ENCODE measurements around the gene CAMTA2. TPM values are rescaled to one million over a fixed set of nuclear protein-coding genes. Genes with fewer than 3 reads are reported as not detected.
"Not testable (repeated sequence)": the region's sequence is repeated elsewhere in the genome, so short reads cannot be mapped to it uniquely, and the experiment has no call there.

The CAMTA2 gene
- total RNA-seq, 2 experiments from 2014 or later: 91.5 to 99.0 TPM

DNA sequence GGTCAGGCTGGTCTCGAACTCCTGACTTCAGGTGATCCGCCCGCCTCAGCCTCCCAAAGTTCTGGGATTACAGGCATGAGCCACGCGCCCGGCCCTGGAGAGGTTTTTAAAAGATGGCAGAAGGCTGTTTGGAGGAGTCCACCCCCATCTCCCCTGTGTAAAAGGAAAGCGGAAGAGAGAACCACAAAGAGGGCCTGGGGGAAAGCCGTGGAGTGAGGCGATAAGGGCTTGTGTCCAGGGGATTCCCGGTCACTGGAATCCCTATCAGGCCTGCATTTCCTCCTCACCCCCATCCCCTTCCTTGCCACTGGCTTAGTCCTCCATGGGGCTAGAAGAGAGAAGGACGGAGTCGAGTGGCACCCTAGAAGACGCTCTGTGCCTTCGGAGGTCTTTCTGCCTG is 55.5 kb downstream of the CAMTA2 start, which contains the start of gene GP1BA:
Gene GP1BA (plus strand): TSS at position 315 of the 400 bp plus-strand sequence. CDS start 328 bp downstream, outside the sequence.
- Mint-ChIP-seq H3K27me3 (no peaks in the 10 kb centered on the region), H3K4me3 (no peak within 1 kb of the TSS), H3K27ac (no peak within 1 kb of the TSS), H3K4me1 (ENCODE audit: low read depth) (peaks cover 19% of the 10 kb centered on the region), H3K36me3 (ENCODE audit: low read depth) (peaks cover 28% of the 10 kb centered on the region), H3K9me3 (no peaks in the 10 kb centered on the region)
- DNase-seq (no peak), ATAC-seq (no peak)
- ChIA-PET CTCF (interaction anchor here (1.0 kb wide), 1 partner anchor 29 kb away, joined by 4 read pairs; the partner anchor contains the start of gene CHRNE), POLR2A (no interaction called here)
- intact Hi-C loops (cut with micrococcal nuclease): no loop called here
- TF ChIP-seq, protein P1, sequence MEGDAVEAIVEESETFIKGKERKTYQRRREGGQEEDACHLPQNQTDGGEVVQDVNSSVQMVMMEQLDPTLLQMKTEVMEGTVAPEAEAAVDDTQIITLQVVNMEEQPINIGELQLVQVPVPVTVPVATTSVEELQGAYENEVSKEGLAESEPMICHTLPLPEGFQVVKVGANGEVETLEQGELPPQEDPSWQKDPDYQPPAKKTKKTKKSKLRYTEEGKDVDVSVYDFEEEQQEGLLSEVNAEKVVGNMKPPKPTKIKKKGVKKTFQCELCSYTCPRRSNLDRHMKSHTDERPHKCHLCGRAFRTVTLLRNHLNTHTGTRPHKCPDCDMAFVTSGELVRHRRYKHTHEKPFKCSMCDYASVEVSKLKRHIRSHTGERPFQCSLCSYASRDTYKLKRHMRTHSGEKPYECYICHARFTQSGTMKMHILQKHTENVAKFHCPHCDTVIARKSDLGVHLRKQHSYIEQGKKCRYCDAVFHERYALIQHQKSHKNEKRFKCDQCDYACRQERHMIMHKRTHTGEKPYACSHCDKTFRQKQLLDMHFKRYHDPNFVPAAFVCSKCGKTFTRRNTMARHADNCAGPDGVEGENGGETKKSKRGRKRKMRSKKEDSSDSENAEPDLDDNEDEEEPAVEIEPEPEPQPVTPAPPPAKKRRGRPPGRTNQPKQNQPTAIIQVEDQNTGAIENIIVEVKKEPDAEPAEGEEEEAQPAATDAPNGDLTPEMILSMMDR (IDR thresholded peaks at IDR 0.05): no peak

DNA sequence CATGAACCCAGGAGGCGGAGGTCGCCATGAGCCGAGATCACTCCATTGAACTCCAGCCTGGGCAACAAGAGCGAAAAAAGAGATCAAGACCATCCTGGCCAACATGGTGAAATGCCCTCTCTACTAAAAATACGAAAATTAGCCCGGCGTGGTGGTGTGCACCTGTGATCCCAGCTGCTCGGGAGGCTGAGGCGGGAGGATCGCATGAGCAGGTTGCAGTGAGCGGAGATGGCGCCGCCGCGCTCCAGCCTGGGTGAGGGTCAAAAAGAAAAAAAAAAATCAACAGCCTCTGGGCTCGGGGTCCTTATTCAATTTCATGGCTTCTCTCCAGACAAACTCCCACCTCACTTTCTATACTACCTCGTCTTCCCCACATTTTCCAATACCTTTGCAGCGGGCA is 58.6 kb downstream of the CAMTA2 start:
- peaks cover 14% of the 10 kb centered on the region for H3K36me3 Mint-ChIP-seq (ENCODE audit: low read depth)
- intact Hi-C loops (cut with micrococcal nuclease): no loop called here
- TF ChIP-seq, protein P1 (IDR thresholded peaks at IDR 0.05): no peak
- CTCF ChIA-PET: interaction anchor here (1.0 kb wide), 1 partner anchor 26 kb away, joined by 3 read pairs; the partner anchor contains the start of gene CHRNE
- DNase-seq (no peak), ATAC-seq (no peak)
- no peaks in the 10 kb centered on the region for H3K9me3 Mint-ChIP-seq
- POLR2A ChIA-PET: interaction anchor here (2.9 kb wide), 1 partner anchor 10 kb away, joined by 10 read pairs; the partner anchor contains the start of genes RNF167 and SLC25A11
- no peak overlapping the region for H3K27ac Mint-ChIP-seq
- no peak overlapping the region for H3K4me3 Mint-ChIP-seq
- H3K27me3 Mint-ChIP-seq: no peaks in the 10 kb centered on the region
- peaks cover 4% of the 10 kb centered on the region for H3K4me1 Mint-ChIP-seq (ENCODE audit: low read depth)

DNA sequence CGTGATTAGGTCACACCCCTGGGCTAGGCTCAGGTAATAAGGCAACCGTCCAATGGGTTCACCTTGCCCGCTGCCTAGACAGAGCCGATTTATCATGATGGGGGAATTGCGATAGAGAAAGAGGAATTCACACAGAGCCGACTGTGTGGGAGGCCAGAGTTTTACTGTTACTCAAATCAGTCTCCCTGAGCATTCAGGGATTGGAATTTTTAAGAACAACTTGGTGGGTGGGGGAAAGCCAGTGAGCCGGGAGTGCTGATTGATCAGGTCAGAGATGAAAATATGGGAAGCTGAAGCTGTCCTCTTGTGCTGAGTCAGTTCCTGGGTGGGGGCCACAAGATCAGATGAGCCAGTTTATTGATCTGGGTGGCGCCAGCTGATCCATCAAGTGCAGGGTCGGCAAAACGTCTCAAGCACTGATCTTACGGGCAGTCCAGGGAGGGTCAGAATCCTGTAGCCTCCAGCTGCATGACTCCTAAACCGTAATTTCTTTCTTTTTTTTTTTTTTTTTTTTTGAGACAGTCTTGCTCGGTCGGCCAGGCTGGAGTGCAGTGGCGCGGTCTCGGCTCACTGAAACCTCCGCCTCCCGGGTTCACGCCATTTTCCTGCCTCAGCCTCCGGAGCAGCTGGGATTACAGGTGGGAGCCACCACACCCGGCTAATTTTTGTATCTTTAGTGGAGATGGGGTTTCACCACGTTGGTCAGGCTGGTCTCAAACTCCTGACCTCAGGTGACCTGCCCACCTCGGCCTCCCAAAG is 60.7 kb downstream of the CAMTA2 start:
- H3K9me3 Mint-ChIP-seq; H3K27me3 Mint-ChIP-seq; intact Hi-C loops (cut with micrococcal nuclease); DNase-seq; H3K4me1 Mint-ChIP-seq (ENCODE audit: low read depth); H3K27ac Mint-ChIP-seq; H3K4me3 Mint-ChIP-seq; ATAC-seq: not testable (repeated sequence)
- ChIA-PET CTCF (interaction anchor here (1.8 kb wide), 1 partner anchor 17 kb away, joined by 4 read pairs; no protein-coding TSS in a partner anchor), POLR2A (interaction anchor here (1.5 kb wide), 1 partner anchor 13 kb away, joined by 7 read pairs; the partner anchor contains the start of genes RNF167 and SLC25A11)
- H3K36me3 Mint-ChIP-seq (ENCODE audit: low read depth): peaks cover 12% of the 10 kb centered on the region

DNA sequence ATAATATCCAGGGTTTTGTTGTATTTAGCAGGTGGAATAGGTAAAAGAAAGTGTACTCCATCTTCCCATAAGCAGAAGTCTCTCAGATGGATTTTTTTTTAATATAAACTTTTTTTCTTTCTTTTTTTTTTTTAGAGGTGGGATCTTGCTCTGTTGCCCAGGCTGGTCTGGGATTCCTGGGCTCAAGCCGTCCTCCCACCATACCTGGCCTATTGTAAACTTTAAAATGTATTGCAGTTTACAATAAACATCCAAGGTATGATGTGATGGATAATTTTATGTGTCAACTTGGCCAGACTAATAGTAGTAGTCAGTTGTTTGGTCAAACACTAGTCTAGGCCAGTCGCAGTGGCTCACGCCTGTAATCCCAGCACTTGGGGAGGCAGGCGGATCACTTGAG is 66.2 kb downstream of the CAMTA2 start:
- Mint-ChIP-seq H3K27me3 (no peaks in the 10 kb centered on the region), H3K36me3 (ENCODE audit: low read depth) (no peaks in the 10 kb centered on the region), H3K4me1 (ENCODE audit: low read depth) (no peaks in the 10 kb centered on the region), H3K4me3 (no peak overlapping the region), H3K27ac (no peak overlapping the region), H3K9me3 (no peaks in the 10 kb centered on the region)
- DNase-seq (no peak), ATAC-seq (no peak)
- intact Hi-C loops (cut with micrococcal nuclease): no loop called here
- CTCF ChIA-PET: interaction anchor here (0.6 kb wide), 1 partner anchor 14 kb away, joined by 3 read pairs; no protein-coding TSS in a partner anchor
- TF ChIP-seq, protein P1 (IDR thresholded peaks at IDR 0.05): no peak
- POLR2A ChIA-PET: interaction anchor here (3.4 kb wide), 1 partner anchor 17 kb away, joined by 19 read pairs; the partner anchor contains the start of genes RNF167 and SLC25A11

DNA sequence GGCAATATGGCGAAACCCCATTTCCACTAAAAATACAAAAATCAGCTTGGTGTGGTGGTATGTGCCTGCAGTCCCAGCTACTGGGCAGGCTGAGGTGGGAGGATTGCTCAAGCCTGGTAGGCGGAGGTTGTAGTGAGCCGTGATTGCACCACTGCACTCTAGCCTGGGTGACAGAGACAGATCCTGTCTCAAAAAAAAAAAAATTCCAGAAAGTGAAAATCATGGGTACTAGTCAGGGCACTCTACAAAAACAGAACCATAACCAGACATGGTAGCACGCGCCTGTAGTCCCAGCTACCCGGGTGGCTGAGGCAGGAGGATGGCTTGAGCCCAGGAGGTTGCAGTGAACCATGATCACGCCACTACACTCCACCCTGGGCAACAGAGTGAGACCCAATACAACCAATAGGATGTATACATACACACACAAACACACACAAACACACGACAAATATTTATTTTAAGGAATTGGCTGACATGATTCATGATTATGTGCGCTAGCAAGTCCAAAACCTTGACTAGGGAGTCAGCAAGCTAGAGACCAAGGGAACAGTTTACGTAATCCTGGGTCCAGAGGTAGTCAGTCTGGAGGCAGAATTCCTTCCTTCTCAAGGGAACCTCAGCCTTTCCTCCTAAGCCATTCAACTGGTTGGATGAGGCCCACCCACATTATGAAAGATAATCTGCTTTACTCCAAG is 67.0 kb downstream of the CAMTA2 start:
- TF ChIP-seq, protein P1 (IDR thresholded peaks at IDR 0.05): no peak
- intact Hi-C loops (cut with micrococcal nuclease): no loop called here
- H3K4me3 Mint-ChIP-seq: no peak overlapping the region
- no peaks in the 10 kb centered on the region for H3K36me3 Mint-ChIP-seq (ENCODE audit: low read depth)
- H3K27ac Mint-ChIP-seq: no peak overlapping the region
- CTCF ChIA-PET: interaction anchor here (1.6 to 2.1 kb wide), 2 partner anchors 11 to 17 kb away, joined by 7 to 9 read pairs; partner anchors contain the start of gene CHRNE
- H3K4me1 Mint-ChIP-seq (ENCODE audit: low read depth): no peaks in the 10 kb centered on the region
- POLR2A ChIA-PET: interaction anchor here (1.1 to 3.4 kb wide), 2 partner anchors 18 to 46 kb away, joined by 3 to 19 read pairs; partner anchors contain the start of genes RNF167, SLC25A11 and SPAG7
- H3K27me3 Mint-ChIP-seq: no peaks in the 10 kb centered on the region
- no peaks in the 10 kb centered on the region for H3K9me3 Mint-ChIP-seq
- DNase-seq (no peak), ATAC-seq (no peak)
